Fibroblast of the aortic adventitia (primary cell): ENCODE data around the gene ANKS1A. TPM values are rescaled to one million over a fixed set of nuclear protein-coding genes. Genes with fewer than 3 reads are reported as not detected.

Experiments
- DNase-seq: peaks from one replicate; pipeline ENCODE4 v3.0.0-alpha.2; 2010; ENCODE audit warnings: low read depth
- H3K4me3 ChIP-seq: 2 replicates; pipeline ENCODE4 v1.5.1; 2011; ENCODE audit warnings: low read depth, mild to moderate bottlenecking, control low read depth, low read length, moderate library complexity
- total RNA-seq: library from RNA; depleted of rRNA; stranded (reverse); fragments of >200 nt; gene quantifications from 2 replicates; pipeline ENCODE4 v1.2.3, GENCODE V29; 2012; ENCODE audit warnings: low replicate concordance
- TF ChIP-seq, protein P1 (sequence below): IDR thresholded peaks from 2 replicates; pipeline ENCODE4 v1.5.1; 2011; ENCODE audit warnings: mild to moderate bottlenecking, low read length, control low read depth, inconsistent platforms; ENCODE audit not compliant: insufficient read depth

ANKS1A gene
- total RNA-seq, 1 donor: 7.6 TPM

DNA sequence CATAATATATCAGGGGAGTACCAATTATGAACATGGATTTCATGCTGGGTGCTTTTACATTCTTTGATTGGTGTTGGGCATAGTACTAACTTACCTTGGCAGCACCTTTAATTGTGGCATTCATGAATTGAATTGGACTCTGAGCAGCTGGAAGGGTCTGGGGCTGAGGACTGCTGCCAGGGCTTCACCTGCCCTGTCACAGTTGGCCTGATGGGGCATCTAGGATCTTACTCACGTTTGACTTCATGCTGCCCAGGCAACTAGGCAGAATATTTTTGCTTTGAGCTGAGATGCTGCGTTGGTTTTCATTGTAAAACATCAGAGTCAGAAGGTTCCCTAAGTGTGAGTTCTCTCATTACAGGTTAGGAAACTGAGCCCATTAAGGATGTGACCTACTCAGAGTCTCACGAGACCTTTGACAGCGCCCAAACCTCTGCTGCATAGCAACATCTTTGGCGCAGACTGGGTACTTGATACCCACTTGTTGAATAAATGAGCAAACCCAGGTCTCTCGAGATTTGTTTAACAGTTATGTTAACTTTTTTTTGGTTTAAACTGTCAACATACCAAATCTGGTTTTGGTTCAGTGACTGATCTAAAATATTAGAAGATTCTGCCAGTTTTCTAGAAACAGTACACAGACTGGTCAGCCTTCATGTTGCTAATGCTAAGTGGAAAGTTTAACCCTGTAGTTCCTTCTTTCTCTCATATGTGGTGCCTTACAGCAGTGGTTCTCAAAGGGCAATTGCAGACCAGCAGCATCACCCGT lies 147.2 kb downstream of the ANKS1A start:
- TF ChIP-seq, protein P1, sequence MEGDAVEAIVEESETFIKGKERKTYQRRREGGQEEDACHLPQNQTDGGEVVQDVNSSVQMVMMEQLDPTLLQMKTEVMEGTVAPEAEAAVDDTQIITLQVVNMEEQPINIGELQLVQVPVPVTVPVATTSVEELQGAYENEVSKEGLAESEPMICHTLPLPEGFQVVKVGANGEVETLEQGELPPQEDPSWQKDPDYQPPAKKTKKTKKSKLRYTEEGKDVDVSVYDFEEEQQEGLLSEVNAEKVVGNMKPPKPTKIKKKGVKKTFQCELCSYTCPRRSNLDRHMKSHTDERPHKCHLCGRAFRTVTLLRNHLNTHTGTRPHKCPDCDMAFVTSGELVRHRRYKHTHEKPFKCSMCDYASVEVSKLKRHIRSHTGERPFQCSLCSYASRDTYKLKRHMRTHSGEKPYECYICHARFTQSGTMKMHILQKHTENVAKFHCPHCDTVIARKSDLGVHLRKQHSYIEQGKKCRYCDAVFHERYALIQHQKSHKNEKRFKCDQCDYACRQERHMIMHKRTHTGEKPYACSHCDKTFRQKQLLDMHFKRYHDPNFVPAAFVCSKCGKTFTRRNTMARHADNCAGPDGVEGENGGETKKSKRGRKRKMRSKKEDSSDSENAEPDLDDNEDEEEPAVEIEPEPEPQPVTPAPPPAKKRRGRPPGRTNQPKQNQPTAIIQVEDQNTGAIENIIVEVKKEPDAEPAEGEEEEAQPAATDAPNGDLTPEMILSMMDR: no peak

DNA sequence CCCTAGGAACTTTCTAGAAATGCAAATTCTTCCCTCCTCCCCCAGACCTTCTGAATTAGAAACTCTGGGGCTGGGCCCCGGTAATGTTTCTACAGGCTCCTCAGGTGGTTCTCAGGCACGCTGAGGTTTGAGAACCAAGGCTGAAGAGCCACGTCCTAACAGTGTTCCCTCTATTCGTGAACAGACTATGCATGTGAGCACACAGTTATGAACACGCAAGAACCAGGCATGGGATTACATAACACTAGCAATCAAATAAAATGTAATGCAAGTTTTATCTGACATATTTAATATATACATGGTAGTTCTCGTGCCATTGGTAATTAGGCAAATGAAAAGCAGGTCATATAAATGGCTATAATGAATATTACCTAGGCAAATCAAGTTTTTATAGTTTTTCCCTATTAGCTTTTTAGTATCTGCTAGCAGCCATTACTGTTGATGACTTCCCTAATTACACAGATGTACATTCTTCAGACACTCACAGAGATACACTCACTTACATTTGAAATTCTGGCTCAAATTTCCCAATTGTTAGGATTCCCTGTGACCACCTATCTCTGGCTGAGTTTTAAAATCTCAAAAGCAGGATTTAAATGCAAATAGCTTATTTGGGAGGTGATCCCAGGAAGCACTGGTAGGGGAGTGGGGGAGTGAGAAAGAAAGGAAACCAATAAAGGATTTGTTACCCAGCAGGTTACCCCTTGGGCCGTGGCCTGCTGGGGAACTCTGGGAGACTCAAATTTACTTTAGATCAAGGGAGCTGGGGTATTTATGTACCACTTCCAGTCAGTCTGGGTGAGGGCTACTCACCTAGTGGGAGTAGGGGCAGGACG lies 148.0 kb downstream of the ANKS1A start:
- no peak overlapping the region for H3K4me3 ChIP-seq
- TF ChIP-seq, protein P1: no peak
- no peak for DNase-seq

More for the DNA sequence above, 147.2 kb downstream of the ANKS1A start:
- DNase-seq: no peak
- no peak overlapping the region for H3K4me3 ChIP-seq

- no peak overlapping the region for H3K4me3 ChIP-seq
- TF ChIP-seq, protein P1: no peak
- no peak for DNase-seq
Observed at GRCh38 chr6:35037664-35038038, 148.6 kb downstream of the ANKS1A start.

DNA sequence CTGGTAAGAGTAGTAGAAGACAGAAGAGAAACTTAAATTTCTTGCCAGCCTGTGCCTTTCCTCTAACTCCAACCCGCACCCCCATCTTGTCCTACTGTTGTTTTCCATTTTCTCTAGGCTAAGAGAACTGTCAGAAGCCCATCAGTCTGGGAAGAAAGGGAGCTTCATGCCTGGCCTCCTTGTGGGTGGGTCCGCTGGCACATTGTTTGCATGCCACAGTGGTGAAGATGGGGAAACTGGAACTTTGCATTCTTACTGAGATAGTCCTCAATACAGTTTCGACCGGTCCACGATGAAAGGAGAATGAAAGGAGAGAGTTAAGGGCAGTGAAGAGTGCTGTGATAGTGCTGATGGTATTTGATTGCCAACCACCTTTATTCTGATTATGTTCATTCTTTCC lies 149.0 kb downstream of the ANKS1A start:
- no peak overlapping the region for H3K4me3 ChIP-seq
- no peak for DNase-seq
- TF ChIP-seq, protein P1: no peak

GRCh38 chr6:35040398-35040797 lies 151.3 kb downstream of the ANKS1A start:
- no peak overlapping the region for H3K4me3 ChIP-seq
- TF ChIP-seq, protein P1: no peak
- no peak for DNase-seq

DNA sequence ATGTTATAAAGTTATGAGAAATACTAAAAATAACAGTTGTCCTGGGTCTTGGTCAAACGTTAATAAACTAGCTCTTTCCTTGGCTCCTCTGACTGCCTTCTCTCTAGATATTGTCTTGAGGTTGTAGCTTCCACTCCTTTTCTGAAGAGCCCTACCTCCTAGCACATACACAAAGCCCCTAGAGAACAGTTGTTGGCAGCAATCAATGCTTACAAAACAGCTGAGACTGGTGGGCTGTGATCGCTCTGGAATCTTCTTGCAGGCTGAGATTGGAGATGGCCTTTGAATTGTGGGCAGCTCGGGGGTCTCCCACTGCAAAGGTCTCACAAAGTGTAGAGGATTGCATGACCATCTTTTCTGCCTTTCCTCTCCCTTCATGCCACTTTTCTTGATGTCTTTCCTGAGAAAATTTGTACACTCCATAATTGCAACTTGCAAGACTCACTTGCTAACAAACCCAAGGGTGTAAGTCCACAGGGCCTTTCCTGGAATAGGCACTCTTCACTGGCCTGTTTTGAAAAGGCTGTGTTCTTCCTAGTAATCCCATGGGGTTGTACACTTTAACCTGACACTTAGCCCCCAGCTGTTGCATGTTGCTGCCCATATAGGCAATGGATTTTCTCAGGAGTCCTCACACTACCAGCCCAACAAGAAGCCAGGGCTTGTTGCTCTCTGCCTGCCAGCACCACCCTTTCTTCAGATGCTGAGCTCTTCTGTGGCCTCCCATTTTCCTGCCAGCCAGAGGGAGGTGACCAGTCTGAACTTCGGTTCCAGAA lies 152.2 kb downstream of the ANKS1A start:
- TF ChIP-seq, protein P1: no peak
- no peak for DNase-seq
- H3K4me3 ChIP-seq: no peak overlapping the region
